ENCODE results near the gene ARHGAP33. TPM values are rescaled to one million over a fixed set of nuclear protein-coding genes. Genes with fewer than 3 reads are reported as not detected.

Gene ARHGAP33
- total and polyA plus RNA-seq, 2 of the 4 experiments (the other 2 are of a cell fraction): 0.72 to 11.9 TPM

DNA sequence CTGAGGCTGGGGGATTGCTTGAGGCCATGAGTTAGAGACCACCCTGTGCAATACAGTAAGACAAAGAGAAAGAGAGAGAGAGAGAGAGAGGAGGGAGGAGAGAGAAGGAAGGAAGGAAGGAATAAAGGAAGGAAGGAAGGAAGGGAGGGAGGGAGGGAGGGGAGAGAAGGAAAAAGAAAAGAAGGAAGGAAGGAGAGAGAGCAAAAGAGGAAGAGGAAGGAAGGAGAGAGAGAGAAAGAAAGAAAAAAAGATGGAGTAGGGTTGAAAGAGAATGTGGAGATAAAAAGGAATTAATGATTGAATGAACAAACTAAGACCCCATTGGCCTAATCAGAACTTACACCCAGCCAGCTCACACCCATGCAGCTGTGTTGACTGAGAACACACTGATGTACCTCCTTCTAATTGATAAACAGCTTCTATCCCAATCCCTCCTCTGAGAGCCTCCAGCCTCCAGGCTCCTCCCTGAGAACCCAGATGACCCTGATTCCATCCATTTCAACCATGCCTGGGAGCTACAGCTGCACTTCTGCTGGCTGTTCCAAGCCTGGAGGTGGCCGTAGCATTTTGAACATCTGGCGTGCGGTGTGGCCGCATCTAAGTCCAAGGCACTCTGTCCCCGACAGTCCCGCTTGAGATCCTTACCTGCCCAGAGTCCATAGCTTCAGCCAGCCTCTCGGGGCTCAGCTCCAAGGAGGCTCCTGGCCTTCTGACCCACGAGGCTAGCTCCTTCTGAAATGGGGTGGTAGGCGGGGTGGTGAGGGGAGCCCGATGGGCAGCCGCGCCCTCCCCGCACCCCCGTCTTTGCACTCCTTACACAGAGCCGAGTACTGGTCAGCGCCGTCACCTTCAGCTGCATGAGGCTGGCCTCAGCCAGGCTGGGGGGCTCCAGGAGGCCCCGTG lies 36.2 kb downstream of the ARHGAP33 start:
- H4K8ac ChIP-seq (ENCODE audit: low read depth in 2 of 2, low read length in 2 of 2): no peak overlapping the region
- POLR2A ChIA-PET (ENCODE audit: unreplicated experiment): no interaction called here
- no peak overlapping the region for H2AFZ ChIP-seq (replicated peaks; ENCODE audit: low read length, poor library complexity)
- H3K56ac ChIP-seq (ENCODE audit: extremely low read depth, insufficient read depth, low read length): no peak overlapping the region
- H3K9me3 ChIP-seq (ENCODE audit: control insufficient read depth, insufficient read depth, low read length): no peaks in the 10 kb centered on the region
- no peaks in the 10 kb centered on the region for H3K4me1 ChIP-seq (ENCODE audit: control insufficient read depth, insufficient read depth, low read length)
- H4K5ac ChIP-seq (ENCODE audit: low read depth, low read length): no peak overlapping the region
- H3K36me3 ChIP-seq (ENCODE audit: control insufficient read depth, insufficient read depth, low read length): no peaks in the 10 kb centered on the region
- DNase-seq (no peak), ATAC-seq (ENCODE audit: low read depth) (no peak)
- H4K20me1 ChIP-seq (ENCODE audit: insufficient read depth, low read length): no peaks in the 10 kb centered on the region
- no peak overlapping the region for H3K23ac ChIP-seq (ENCODE audit: low read depth, low read length)
- no peak overlapping the region for H3K18ac ChIP-seq (ENCODE audit: low read depth, low read length)
- no peak overlapping the region for H3K4ac ChIP-seq (ENCODE audit: low read depth, low read length)
- H2AK9ac ChIP-seq (replicated peaks; ENCODE audit: low read depth, low read length, poor library complexity): no peak overlapping the region
- H2BK120ac ChIP-seq (ENCODE audit: low read depth, low read length): no peak overlapping the region
- TF ChIP-seq RCOR1 (IDR thresholded peaks at IDR 0.05; ENCODE audit: insufficient replicate concordance, low read length): no peak
- TF ChIP-seq MXI1 (IDR thresholded peaks at IDR 0.05; ENCODE audit: borderline replicate concordance, low read depth, low read length): no peak
- TF ChIP-seq MAFK (IDR thresholded peaks at IDR 0.05; ENCODE audit: low read depth, low read length): no peak
- TF ChIP-seq, protein P1, sequence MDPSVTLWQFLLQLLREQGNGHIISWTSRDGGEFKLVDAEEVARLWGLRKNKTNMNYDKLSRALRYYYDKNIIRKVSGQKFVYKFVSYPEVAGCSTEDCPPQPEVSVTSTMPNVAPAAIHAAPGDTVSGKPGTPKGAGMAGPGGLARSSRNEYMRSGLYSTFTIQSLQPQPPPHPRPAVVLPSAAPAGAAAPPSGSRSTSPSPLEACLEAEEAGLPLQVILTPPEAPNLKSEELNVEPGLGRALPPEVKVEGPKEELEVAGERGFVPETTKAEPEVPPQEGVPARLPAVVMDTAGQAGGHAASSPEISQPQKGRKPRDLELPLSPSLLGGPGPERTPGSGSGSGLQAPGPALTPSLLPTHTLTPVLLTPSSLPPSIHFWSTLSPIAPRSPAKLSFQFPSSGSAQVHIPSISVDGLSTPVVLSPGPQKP (IDR thresholded peaks at IDR 0.05; ENCODE audit: borderline replicate concordance, low read depth, low read length): no peak
- TF ChIP-seq BHLHE40 (IDR thresholded peaks at IDR 0.05; ENCODE audit: low read depth, low read length): no peak
- TF ChIP-seq POLR2A (IDR thresholded peaks at IDR 0.05; ENCODE audit: low read depth, low read length): no peak
- no peak for TF ChIP-seq CHD1 (IDR thresholded peaks at IDR 0.05; ENCODE audit: low read depth, low read length)
- no peak for TF ChIP-seq FOS (IDR thresholded peaks at IDR 0.05; ENCODE audit: low read depth, low read length)
- TF ChIP-seq RAD21 (IDR thresholded peaks at IDR 0.05; ENCODE audit: low read length): no peak
- TF ChIP-seq, protein P2, sequence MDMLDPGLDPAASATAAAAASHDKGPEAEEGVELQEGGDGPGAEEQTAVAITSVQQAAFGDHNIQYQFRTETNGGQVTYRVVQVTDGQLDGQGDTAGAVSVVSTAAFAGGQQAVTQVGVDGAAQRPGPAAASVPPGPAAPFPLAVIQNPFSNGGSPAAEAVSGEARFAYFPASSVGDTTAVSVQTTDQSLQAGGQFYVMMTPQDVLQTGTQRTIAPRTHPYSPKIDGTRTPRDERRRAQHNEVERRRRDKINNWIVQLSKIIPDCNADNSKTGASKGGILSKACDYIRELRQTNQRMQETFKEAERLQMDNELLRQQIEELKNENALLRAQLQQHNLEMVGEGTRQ (IDR thresholded peaks at IDR 0.05; ENCODE audit: low read depth, low read length): no peak
- TF ChIP-seq, protein P3, sequence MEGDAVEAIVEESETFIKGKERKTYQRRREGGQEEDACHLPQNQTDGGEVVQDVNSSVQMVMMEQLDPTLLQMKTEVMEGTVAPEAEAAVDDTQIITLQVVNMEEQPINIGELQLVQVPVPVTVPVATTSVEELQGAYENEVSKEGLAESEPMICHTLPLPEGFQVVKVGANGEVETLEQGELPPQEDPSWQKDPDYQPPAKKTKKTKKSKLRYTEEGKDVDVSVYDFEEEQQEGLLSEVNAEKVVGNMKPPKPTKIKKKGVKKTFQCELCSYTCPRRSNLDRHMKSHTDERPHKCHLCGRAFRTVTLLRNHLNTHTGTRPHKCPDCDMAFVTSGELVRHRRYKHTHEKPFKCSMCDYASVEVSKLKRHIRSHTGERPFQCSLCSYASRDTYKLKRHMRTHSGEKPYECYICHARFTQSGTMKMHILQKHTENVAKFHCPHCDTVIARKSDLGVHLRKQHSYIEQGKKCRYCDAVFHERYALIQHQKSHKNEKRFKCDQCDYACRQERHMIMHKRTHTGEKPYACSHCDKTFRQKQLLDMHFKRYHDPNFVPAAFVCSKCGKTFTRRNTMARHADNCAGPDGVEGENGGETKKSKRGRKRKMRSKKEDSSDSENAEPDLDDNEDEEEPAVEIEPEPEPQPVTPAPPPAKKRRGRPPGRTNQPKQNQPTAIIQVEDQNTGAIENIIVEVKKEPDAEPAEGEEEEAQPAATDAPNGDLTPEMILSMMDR (conservative IDR thresholded peaks at IDR 0.05; ENCODE audit: low read depth, low read length): no peak
- no peak for TF ChIP-seq CEBPB (IDR thresholded peaks at IDR 0.05; ENCODE audit: low read depth, low read length)
- TF ChIP-seq MAZ (IDR thresholded peaks at IDR 0.05; ENCODE audit: borderline replicate concordance, low read depth, low read length): no peak
- no peak for TF ChIP-seq NFE2L2 (IDR thresholded peaks at IDR 0.05; ENCODE audit: low read depth, low read length)
- TF ChIP-seq SMC3 (IDR thresholded peaks at IDR 0.05; ENCODE audit: low read depth, low read length): no peak
- no peak overlapping the region for H4K91ac ChIP-seq (ENCODE audit: insufficient read depth, low read depth, low read length)
- H3K14ac ChIP-seq (replicated peaks; ENCODE audit: low read depth, low read length): no peak overlapping the region
- in situ Hi-C loops (cut with MboI; ENCODE audit: low sequenced_read_pairs) (no loop called here), intact Hi-C loops (cut with micrococcal nuclease) (no loop called here), dilution Hi-C loops (cut with HindIII; ENCODE audit: low sequenced_read_pairs, unreplicated experiment) (no loop called here)
- H2AK5ac ChIP-seq (ENCODE audit: low read depth, low read length): no peak overlapping the region
- no peak overlapping the region for H3K27ac ChIP-seq (ENCODE audit: insufficient read depth, low read length)
- WGBS, 2 experiments (ENCODE audit: extremely low coverage in 2 of 2, insufficient read length in 1 of 2): 60% methylated on average over 3 of the region's 18 CpGs; no CpG with 5 or more reads in 1 of the 2 experiments
- no peak overlapping the region for H2BK20ac ChIP-seq (ENCODE audit: low read depth, low read length)
- BruUV-seq (replicated peaks): no TSS peak
- peaks cover 27% of the 10 kb centered on the region for H3K27me3 ChIP-seq (ENCODE audit: control insufficient read depth, insufficient read depth, low read length)
- CTCF ChIA-PET: no interaction called here
- no peak overlapping the region for H3K4me2 ChIP-seq (ENCODE audit: low read depth, low read length)
- H3K79me1 ChIP-seq (ENCODE audit: low read depth in 1 of 2, low read length in 2 of 2): no peaks in the 10 kb centered on the region
- no peak overlapping the region for H3K9ac ChIP-seq (ENCODE audit: low read depth, low read length)
- no peaks in the 10 kb centered on the region for H3K9me1 ChIP-seq (ENCODE audit: insufficient read depth, low read length)
- no peak overlapping the region for H3K4me3 ChIP-seq (ENCODE audit: insufficient read depth, low read depth, low read length)
- H2BK5ac ChIP-seq (ENCODE audit: low read depth, low read length, poor library complexity, severe bottlenecking): no peak overlapping the region
- H2BK15ac ChIP-seq (ENCODE audit: low read depth, low read length): no peak overlapping the region

Data from IMR-90 (cell line).